ENCODE results near the gene DTD1. TPM values are rescaled to one million over a fixed set of nuclear protein-coding genes. Genes with fewer than 3 reads are reported as not detected.

DTD1 gene
- total RNA-seq, 2 donors from 2014 or later = 20.5 to 22.8 TPM

GRCh38 chr20:18813483-18813882, 225.6 kb downstream of the DTD1 start, which contains the start of gene SCP2D1:
Gene SCP2D1, plus strand, starts transcription at chr20:18813783. Its CDS starts 33 bp downstream, at chr20:18813816.
- no peaks in the 10 kb centered on the region for H3K4me1 Mint-ChIP-seq
- no peak for DNase-seq
- peaks cover 48% of the 10 kb centered on the region for H3K27me3 Mint-ChIP-seq
- H3K4me3 Mint-ChIP-seq = no peak within 1 kb of the TSS
- H3K27ac Mint-ChIP-seq = no peak within 1 kb of the TSS
- H3K36me3 Mint-ChIP-seq (ENCODE audit: low read depth) = no peaks in the 10 kb centered on the region
- no peaks in the 10 kb centered on the region for H3K9me3 ChIP-seq (ENCODE audit: control insufficient read depth, low read length, poor library complexity, severe bottlenecking)
- no peak for ATAC-seq

- DNase-seq = no peak
- Mint-ChIP-seq H3K27ac (no peak overlapping the region), H3K36me3 (ENCODE audit: low read depth) (no peaks in the 10 kb centered on the region), H3K4me3 (no peak overlapping the region), H3K4me1 (no peaks in the 10 kb centered on the region), H3K27me3 (peaks cover 47% of the 10 kb centered on the region)
- ATAC-seq = no peak
- no peaks in the 10 kb centered on the region for H3K9me3 ChIP-seq (ENCODE audit: control insufficient read depth, low read length, poor library complexity, severe bottlenecking)
Observed at GRCh38 chr20:18815194-18815942, 227.5 kb downstream of the DTD1 start.

Other genes with a start within 250 kb of the DTD1 start
- gene DZANK1, start 121.0 kb upstream of the DTD1 start, total RNA-seq = 1 to 10 TPM; 2.5 to 3.9 TPM
- 1 to 10 TPM; 7.8 to 9.8 TPM for gene POLR3F, start 120.7 kb upstream of the DTD1 start, total RNA-seq
- gene RBBP9, start 90.8 kb upstream of the DTD1 start, total RNA-seq = 1 to 10 TPM; 5.3 to 6.0 TPM
- gene SEC23B, start 80.1 kb upstream of the DTD1 start, total RNA-seq = 10 to 100 TPM; 38.3 to 56.0 TPM
- 10 to 100 TPM; 51.7 to 55.6 TPM for gene SMIM26, start 20.6 kb upstream of the DTD1 start, total RNA-seq
- gene SCP2D1, start 225.7 kb downstream of the DTD1 start, total RNA-seq = not detected

All from T-helper 17 cell (primary cell).